Mesendoderm (in vitro differentiated cells): Measurements from ENCODE around the gene ABCB4.

Experiments used
- DNase-seq: peaks from one replicate; pipeline ENCODE4 v3.0.0; 2013
- H2AK5ac ChIP-seq: 2 replicates; pipeline ENCODE4 v1.6.1; 2013; ENCODE audit warnings: low read length, inconsistent platforms
- H2BK120ac ChIP-seq: 2 replicates; pipeline ENCODE4 v1.6.1; 2013; ENCODE audit warnings: low read depth, mild to moderate bottlenecking, low read length, moderate library complexity, mixed read lengths
- H2BK15ac ChIP-seq: replicated peaks from 2 replicates; pipeline ENCODE4 v1.6.1; 2013; ENCODE audit warnings: low read depth, mild to moderate bottlenecking, moderate library complexity
- H2BK5ac ChIP-seq: 2 replicates; pipeline ENCODE4 v1.6.1; 2013; ENCODE audit warnings: low read length, inconsistent platforms
- H3K18ac ChIP-seq: 2 replicates; pipeline ENCODE4 v1.6.1; 2013; ENCODE audit warnings: mild to moderate bottlenecking, low read length, mixed read lengths
- H3K23ac ChIP-seq: one replicate; pipeline ENCODE4 v1.6.1; 2013; ENCODE audit warnings: low read length
- H3K27ac ChIP-seq: 2 replicates; pipeline ENCODE4 v1.5.1; 2013; ENCODE audit warnings: low read depth, mild to moderate bottlenecking, inconsistent platforms, low read length, moderate library complexity
- H3K27me3 ChIP-seq: 2 replicates; pipeline ENCODE4 v1.6.1; 2013; ENCODE audit warnings: low read length, control low read depth, mild to moderate bottlenecking, inconsistent platforms; ENCODE audit not compliant: insufficient read depth, poor library complexity
- H3K36me3 ChIP-seq: 2 replicates; pipeline ENCODE4 v1.6.1; 2013; ENCODE audit warnings: low read length, inconsistent platforms; ENCODE audit not compliant: control insufficient read depth, insufficient read depth
- H3K4ac ChIP-seq: one replicate; pipeline ENCODE4 v1.6.1; 2013; ENCODE audit warnings: low read depth, mild to moderate bottlenecking, low read length, moderate library complexity
- H3K4me1 ChIP-seq: 2 replicates; pipeline ENCODE4 v1.6.1; 2013; ENCODE audit warnings: low read depth, low read length, inconsistent platforms; ENCODE audit not compliant: control insufficient read depth
- H3K4me2 ChIP-seq: 2 replicates; pipeline ENCODE4 v1.6.1; 2013; ENCODE audit warnings: low read length
- H3K4me3 ChIP-seq: 2 replicates; pipeline ENCODE4 v1.5.1; 2013; ENCODE audit warnings: mild to moderate bottlenecking, low read length
- H3K56ac ChIP-seq: one replicate; pipeline ENCODE4 v1.6.1; 2013; ENCODE audit warnings: low read length
- H3K79me1 ChIP-seq: 2 replicates; pipeline ENCODE4 v1.6.1; 2013; ENCODE audit warnings: low read length, inconsistent platforms
- H3K79me2 ChIP-seq: 2 replicates; pipeline ENCODE4 v1.6.1; 2013; ENCODE audit warnings: mild to moderate bottlenecking, low read length; ENCODE audit not compliant: control insufficient read depth, insufficient read depth
- H3K9ac ChIP-seq: 2 replicates; pipeline ENCODE4 v1.6.1; 2013; ENCODE audit warnings: low read length, inconsistent platforms
- H4K5ac ChIP-seq: one replicate; pipeline ENCODE4 v1.6.1; 2013; ENCODE audit warnings: low read length
- H4K8ac ChIP-seq: one replicate; pipeline ENCODE4 v1.6.1; 2013; ENCODE audit warnings: low read depth, mild to moderate bottlenecking, control low read depth, low read length, moderate library complexity
- WGBS: extraction: QIAGEN DNeasy Blood & Tissue Kit; methylation state at CpG from one replicate; pipeline ENCODE4 v1.1.7; 2013; ENCODE audit warnings: low lambda C conversion rate, missing lambda C conversion rate; ENCODE audit not compliant: insufficient coverage; ENCODE audit errors: extremely low coverage; 5-methylcytosine and 5-hydroxymethylcytosine counted together

ABCB4 gene

DNA sequence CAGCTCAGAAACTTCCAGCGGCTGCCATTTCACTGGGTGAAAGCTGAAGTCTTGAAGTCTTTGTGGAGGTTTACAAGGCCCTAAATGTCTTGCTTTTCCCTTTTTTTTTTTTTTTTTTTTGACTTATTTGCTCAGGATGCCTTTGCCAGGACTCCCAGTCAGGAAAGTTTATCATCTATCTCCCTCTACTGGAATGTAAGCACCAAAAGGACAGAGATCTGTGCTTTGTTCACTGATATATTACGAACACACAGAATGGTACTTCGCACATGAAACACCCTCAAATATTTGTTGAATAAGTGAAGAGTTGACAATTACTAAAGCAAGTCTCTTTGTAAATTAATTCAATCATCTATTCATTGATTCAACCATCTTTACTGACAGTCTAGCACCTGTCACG, 23.2 kb downstream of the ABCB4 start:
- Histone ChIP-seq H3K79me1 (no peaks in the 10 kb centered on the region), H2BK5ac (no peak overlapping the region), H4K5ac (no peak overlapping the region), H2BK15ac (no peak overlapping the region), H2BK120ac (no peak overlapping the region), H3K4me3 (no peak overlapping the region), H3K4ac (no peak overlapping the region), H3K18ac (no peak overlapping the region), H3K23ac (no peak overlapping the region), H3K27me3 (no peaks in the 10 kb centered on the region), H3K4me2 (no peak overlapping the region), H3K36me3 (no peaks in the 10 kb centered on the region), H3K9ac (no peak overlapping the region), H3K27ac (no peak overlapping the region), H2AK5ac (no peak overlapping the region), H3K56ac (no peak overlapping the region), H4K8ac (no peak overlapping the region), H3K79me2 (no peaks in the 10 kb centered on the region), H3K4me1 (no peaks in the 10 kb centered on the region)
- DNase-seq = no peak
- WGBS = no CpG with 5 or more reads among the region's 4 CpGs

DNA sequence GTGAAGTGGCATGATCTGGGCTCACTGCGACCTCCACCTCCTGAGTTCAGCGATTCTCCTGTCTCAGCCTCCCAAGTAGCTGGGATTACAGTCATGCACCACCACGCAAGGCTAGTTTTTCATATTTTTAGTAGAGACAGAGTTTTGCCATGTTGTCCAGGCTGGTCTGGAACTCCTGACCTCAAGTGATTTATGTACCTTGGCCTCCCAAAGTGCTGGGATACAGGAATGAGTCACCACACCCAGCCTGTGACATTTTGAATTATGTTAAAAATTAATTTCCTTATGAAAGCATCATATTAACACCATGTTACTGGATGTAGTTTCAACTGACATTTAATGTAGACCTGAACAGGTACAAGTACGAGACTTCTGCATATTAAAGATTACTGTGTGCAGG, 24.3 kb downstream of the ABCB4 start:
- no peak overlapping the region for H4K8ac ChIP-seq
- no peak for DNase-seq
- H3K79me2 ChIP-seq = no peaks in the 10 kb centered on the region
- no CpG with 5 or more reads among the region's 4 CpGs for WGBS
- no peaks in the 10 kb centered on the region for H3K4me1 ChIP-seq
- no peak overlapping the region for H3K23ac ChIP-seq
- H2BK15ac ChIP-seq = no peak overlapping the region
- no peak overlapping the region for H3K18ac ChIP-seq
- H3K27me3 ChIP-seq = no peaks in the 10 kb centered on the region
- H3K9ac ChIP-seq = no peak overlapping the region
- no peaks in the 10 kb centered on the region for H3K79me1 ChIP-seq
- no peak overlapping the region for H3K4me2 ChIP-seq
- no peak overlapping the region for H3K4me3 ChIP-seq
- no peaks in the 10 kb centered on the region for H3K36me3 ChIP-seq
- H2BK5ac ChIP-seq = no peak overlapping the region
- H2BK120ac ChIP-seq = no peak overlapping the region
- no peak overlapping the region for H3K56ac ChIP-seq
- no peak overlapping the region for H2AK5ac ChIP-seq
- H3K4ac ChIP-seq = no peak overlapping the region
- no peak overlapping the region for H4K5ac ChIP-seq
- H3K27ac ChIP-seq = no peak overlapping the region

DNA sequence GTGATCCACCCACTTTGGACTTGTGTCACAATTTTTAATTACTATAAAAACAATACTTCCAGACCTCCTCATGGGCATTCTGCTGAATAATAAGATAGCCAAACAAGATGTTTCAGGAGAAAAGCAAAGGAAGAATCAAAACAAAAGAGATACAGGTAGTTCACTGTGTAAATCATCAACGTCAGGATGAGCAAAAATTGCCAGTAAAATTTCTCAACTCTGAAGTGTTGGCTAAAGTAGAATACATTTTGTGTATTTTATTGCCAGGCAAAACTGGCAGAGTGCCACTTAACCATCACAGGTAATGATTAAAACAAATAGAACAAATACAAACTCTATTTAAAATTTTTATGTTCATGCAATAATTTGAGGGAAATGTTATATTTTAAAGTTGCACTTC, 24.8 kb downstream of the ABCB4 start:
- H2BK120ac ChIP-seq = no peak overlapping the region

GRCh38 chr7:87448388-87448787, 27.1 kb downstream of the ABCB4 start:
- Histone ChIP-seq H3K4ac (no peak overlapping the region), H4K5ac (no peak overlapping the region), H4K8ac (no peak overlapping the region), H3K4me2 (no peak overlapping the region), H3K4me1 (no peaks in the 10 kb centered on the region), H3K27me3 (no peaks in the 10 kb centered on the region), H3K4me3 (no peak overlapping the region), H3K27ac (no peak overlapping the region), H3K9ac (no peak overlapping the region), H3K23ac (no peak overlapping the region), H2BK120ac (no peak overlapping the region), H2AK5ac (no peak overlapping the region), H3K79me1 (no peaks in the 10 kb centered on the region), H3K18ac (no peak overlapping the region), H2BK15ac (no peak overlapping the region), H3K56ac (no peak overlapping the region), H3K79me2 (no peaks in the 10 kb centered on the region), H2BK5ac (no peak overlapping the region), H3K36me3 (no peaks in the 10 kb centered on the region)
- WGBS = no CpG with 5 or more reads among the region's 7 CpGs
- DNase-seq = no peak

More for the DNA sequence above, 24.8 kb downstream of the ABCB4 start:
- no peak for DNase-seq
- Histone ChIP-seq H3K27me3 (no peaks in the 10 kb centered on the region), H3K18ac (no peak overlapping the region), H3K4me2 (no peak overlapping the region), H3K79me2 (no peaks in the 10 kb centered on the region), H4K5ac (no peak overlapping the region), H3K79me1 (no peaks in the 10 kb centered on the region), H2BK5ac (no peak overlapping the region), H3K4me1 (no peaks in the 10 kb centered on the region), H2AK5ac (no peak overlapping the region), H4K8ac (no peak overlapping the region), H3K4me3 (no peak overlapping the region), H2BK15ac (no peak overlapping the region), H3K4ac (no peak overlapping the region), H3K36me3 (no peaks in the 10 kb centered on the region), H3K27ac (no peak overlapping the region), H3K23ac (no peak overlapping the region), H3K9ac (no peak overlapping the region), H3K56ac (no peak overlapping the region)
- no CpG with 5 or more reads among the region's 1 CpG for WGBS

DNA sequence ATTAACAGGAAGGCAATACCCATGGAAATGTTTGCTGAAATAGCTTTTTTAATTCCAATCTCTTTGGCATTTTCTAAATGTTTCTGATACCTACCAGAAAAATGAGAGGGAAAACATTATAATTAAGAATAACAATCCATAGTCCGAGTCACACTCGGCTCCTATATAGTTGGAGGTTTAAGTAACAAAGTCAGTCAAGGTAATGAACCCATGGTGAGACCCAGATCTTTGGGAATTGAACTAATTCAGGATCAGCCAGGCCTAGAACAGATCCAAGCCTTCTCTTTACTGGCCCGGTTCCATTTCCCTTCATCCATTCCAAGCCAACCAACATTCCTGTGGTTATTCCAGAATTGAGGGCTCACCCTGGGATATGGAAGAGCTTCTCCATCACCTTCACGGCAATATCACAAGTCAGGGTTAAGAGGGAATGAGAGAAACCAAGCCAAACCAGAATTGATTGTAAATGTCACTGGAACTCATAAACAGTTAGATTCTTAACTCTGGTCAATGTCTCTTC, 28.3 kb downstream of the ABCB4 start:
- H3K36me3 ChIP-seq = no peaks in the 10 kb centered on the region
- H3K18ac ChIP-seq = no peak overlapping the region
- no peak overlapping the region for H3K4me2 ChIP-seq
- DNase-seq = no peak
- no peak overlapping the region for H3K23ac ChIP-seq
- H2BK15ac ChIP-seq = no peak overlapping the region
- H2BK5ac ChIP-seq = no peak overlapping the region
- H3K27me3 ChIP-seq = no peaks in the 10 kb centered on the region
- H3K56ac ChIP-seq = no peak overlapping the region
- no peaks in the 10 kb centered on the region for H3K79me2 ChIP-seq
- H4K5ac ChIP-seq = no peak overlapping the region
- WGBS = no CpG with 5 or more reads among the region's 4 CpGs
- no peak overlapping the region for H4K8ac ChIP-seq
- H2AK5ac ChIP-seq = no peak overlapping the region
- H3K4me3 ChIP-seq = no peak overlapping the region
- H3K79me1 ChIP-seq = no peaks in the 10 kb centered on the region
- no peaks in the 10 kb centered on the region for H3K4me1 ChIP-seq
- H2BK120ac ChIP-seq = no peak overlapping the region
- no peak overlapping the region for H3K27ac ChIP-seq
- no peak overlapping the region for H3K4ac ChIP-seq
- no peak overlapping the region for H3K9ac ChIP-seq

- H3K79me2 ChIP-seq = no peaks in the 10 kb centered on the region
Observed at GRCh38 chr7:87445897-87446296, 29.6 kb downstream of the ABCB4 start.

More at GRCh38 chr7:87445897-87446296, 29.6 kb downstream of the ABCB4 start:
- no peak overlapping the region for H2BK120ac ChIP-seq
- no peak overlapping the region for H2BK5ac ChIP-seq
- no peaks in the 10 kb centered on the region for H3K4me1 ChIP-seq
- H4K5ac ChIP-seq = no peak overlapping the region
- H3K4me2 ChIP-seq = no peak overlapping the region
- H3K27ac ChIP-seq = no peak overlapping the region
- H3K4me3 ChIP-seq = no peak overlapping the region
- DNase-seq = no peak
- no peaks in the 10 kb centered on the region for H3K27me3 ChIP-seq
- H3K56ac ChIP-seq = no peak overlapping the region
- H2AK5ac ChIP-seq = no peak overlapping the region
- H3K36me3 ChIP-seq = no peaks in the 10 kb centered on the region
- no peak overlapping the region for H3K23ac ChIP-seq
- no peak overlapping the region for H3K4ac ChIP-seq
- H3K9ac ChIP-seq = no peak overlapping the region
- H3K79me1 ChIP-seq = no peaks in the 10 kb centered on the region
- no peak overlapping the region for H4K8ac ChIP-seq
- no CpG with 5 or more reads among the region's 4 CpGs for WGBS
- no peak overlapping the region for H3K18ac ChIP-seq
- H2BK15ac ChIP-seq = no peak overlapping the region
